Progenitor cell of endocrine pancreas (in vitro differentiated cells): ENCODE results near the gene GNB1L. TPM values are rescaled to one million over a fixed set of nuclear protein-coding genes. Genes with fewer than 3 reads are reported as not detected.
"Not testable (repeated sequence)": the region's sequence is repeated elsewhere in the genome, so short reads cannot be mapped to it uniquely, and the experiment has no call there.

ENCODE experiments used
- DNase-seq: peaks from one replicate; pipeline ENCODE4 v3.0.0; 2021; ENCODE audit warnings: low spot score; ENCODE audit not compliant: unreplicated experiment
- H3K27ac Mint-ChIP-seq: 2 replicates; pipeline ENCODE4 v1.8.0; 2021; ENCODE audit warnings: mild to moderate bottlenecking, moderate library complexity, mixed read lengths
- H3K27me3 Mint-ChIP-seq: 2 replicates; pipeline ENCODE4 v1.8.0; 2021; ENCODE audit warnings: mixed read lengths
- H3K36me3 Mint-ChIP-seq: 2 replicates; pipeline ENCODE4 v1.8.0; 2022; ENCODE audit warnings: mixed read lengths; ENCODE audit not compliant: insufficient read depth
- H3K4me1 Mint-ChIP-seq: 2 replicates; pipeline ENCODE4 v1.8.0; 2021; ENCODE audit warnings: low read depth, mixed read lengths
- H3K4me3 Mint-ChIP-seq: 2 replicates; pipeline ENCODE4 v1.8.0; 2021; ENCODE audit warnings: low read depth, mild to moderate bottlenecking, moderate library complexity, mixed read lengths
- H3K9me3 Mint-ChIP-seq: 2 replicates; pipeline ENCODE4 v1.8.0; 2021; ENCODE audit warnings: low read depth, mixed read lengths
- total RNA-seq: library from RNA; stranded (reverse); gene quantifications from 2 replicates; pipeline ENCODE4 v1.2.1, GENCODE V29; 2021
- TF ChIP-seq, protein P1 (sequence below): fragments of 200-600 bp; sonication (generic); IDR thresholded peaks from one replicate; pipeline ENCODE4 v1.5.0; 2021; ENCODE audit warnings: antibody characterized with exemption, mild to moderate bottlenecking; ENCODE audit not compliant: unreplicated experiment

Gene GNB1L
- total RNA-seq, 1 donor from 2014 or later = 9.9 TPM

DNA sequence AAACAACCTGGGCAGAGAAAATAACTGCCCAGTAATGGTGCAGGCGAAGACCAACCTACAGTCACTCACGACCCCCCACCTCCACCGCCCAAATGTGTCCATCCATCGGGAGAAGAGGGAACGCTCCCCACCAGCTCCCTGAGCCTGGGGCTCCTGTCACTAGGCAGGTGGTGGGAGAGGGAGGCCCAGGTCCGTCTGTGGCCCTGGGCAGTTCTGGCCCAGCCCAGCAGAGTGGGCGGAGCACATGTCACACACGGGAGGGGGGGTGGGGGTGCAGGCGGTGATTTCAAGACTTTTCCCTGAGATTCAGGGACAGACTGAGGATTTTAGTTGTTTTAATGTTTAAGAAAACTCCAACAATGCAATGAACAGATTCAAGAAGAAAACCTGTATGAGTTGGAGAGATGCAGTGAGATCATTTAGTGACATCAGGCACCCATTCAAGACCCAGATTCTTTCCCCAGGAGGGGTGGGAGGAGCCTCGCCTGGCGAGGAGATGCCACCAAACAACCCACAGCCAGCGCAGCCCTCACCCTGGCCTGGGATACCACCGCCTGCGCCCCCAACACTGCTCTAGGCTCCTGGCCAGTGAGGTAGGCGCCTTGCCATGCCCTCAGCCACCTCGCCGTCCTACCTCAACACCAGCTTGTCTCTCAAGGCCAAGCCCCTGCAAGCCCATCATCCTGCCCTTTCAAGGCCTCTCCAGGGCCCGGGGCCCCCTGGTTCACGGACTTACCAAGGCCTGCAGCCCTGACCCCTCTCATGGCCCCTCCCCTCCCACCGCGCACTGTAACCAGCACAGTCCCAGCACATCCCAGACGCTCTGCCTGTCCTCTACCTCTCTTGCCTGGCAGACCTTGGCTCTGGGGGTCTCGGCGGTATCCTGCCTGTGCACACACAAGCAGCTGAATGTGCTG is 57.3 kb downstream of the GNB1L start:
- H3K27me3 Mint-ChIP-seq = no peaks in the 10 kb centered on the region
- no peak overlapping the region for H3K27ac Mint-ChIP-seq
- no peak for DNase-seq
- no peaks in the 10 kb centered on the region for H3K9me3 Mint-ChIP-seq
- no peak overlapping the region for H3K4me3 Mint-ChIP-seq
- TF ChIP-seq, protein P1, sequence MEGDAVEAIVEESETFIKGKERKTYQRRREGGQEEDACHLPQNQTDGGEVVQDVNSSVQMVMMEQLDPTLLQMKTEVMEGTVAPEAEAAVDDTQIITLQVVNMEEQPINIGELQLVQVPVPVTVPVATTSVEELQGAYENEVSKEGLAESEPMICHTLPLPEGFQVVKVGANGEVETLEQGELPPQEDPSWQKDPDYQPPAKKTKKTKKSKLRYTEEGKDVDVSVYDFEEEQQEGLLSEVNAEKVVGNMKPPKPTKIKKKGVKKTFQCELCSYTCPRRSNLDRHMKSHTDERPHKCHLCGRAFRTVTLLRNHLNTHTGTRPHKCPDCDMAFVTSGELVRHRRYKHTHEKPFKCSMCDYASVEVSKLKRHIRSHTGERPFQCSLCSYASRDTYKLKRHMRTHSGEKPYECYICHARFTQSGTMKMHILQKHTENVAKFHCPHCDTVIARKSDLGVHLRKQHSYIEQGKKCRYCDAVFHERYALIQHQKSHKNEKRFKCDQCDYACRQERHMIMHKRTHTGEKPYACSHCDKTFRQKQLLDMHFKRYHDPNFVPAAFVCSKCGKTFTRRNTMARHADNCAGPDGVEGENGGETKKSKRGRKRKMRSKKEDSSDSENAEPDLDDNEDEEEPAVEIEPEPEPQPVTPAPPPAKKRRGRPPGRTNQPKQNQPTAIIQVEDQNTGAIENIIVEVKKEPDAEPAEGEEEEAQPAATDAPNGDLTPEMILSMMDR = no peak
- peaks cover 5% of the 10 kb centered on the region for H3K36me3 Mint-ChIP-seq
- no peaks in the 10 kb centered on the region for H3K4me1 Mint-ChIP-seq

DNA sequence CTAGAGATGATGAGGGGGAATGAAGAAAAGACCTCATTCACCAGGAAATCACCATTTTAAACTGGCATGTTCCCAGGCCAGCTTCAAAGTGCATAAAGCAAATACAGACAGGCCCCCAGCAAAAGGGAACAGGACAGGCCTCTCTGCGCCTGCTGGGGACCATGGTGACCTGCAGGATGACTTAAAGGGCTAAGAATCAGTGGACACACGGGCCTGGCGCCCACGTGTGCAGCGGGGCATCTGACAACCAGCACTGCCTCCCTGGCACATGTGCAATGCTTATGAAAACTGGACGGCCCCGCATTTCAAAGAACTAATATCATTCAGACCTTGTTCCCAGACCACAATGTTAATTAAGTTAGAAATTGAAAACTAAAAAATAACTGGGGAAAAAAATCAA is 58.5 kb downstream of the GNB1L start:
- no peak overlapping the region for H3K4me3 Mint-ChIP-seq
- H3K4me1 Mint-ChIP-seq = no peaks in the 10 kb centered on the region
- no peaks in the 10 kb centered on the region for H3K27me3 Mint-ChIP-seq
- peaks cover 10% of the 10 kb centered on the region for H3K36me3 Mint-ChIP-seq
- TF ChIP-seq, protein P1 = no peak
- no peak for DNase-seq
- peaks cover 4% of the 10 kb centered on the region for H3K9me3 Mint-ChIP-seq
- H3K27ac Mint-ChIP-seq = no peak overlapping the region

DNA sequence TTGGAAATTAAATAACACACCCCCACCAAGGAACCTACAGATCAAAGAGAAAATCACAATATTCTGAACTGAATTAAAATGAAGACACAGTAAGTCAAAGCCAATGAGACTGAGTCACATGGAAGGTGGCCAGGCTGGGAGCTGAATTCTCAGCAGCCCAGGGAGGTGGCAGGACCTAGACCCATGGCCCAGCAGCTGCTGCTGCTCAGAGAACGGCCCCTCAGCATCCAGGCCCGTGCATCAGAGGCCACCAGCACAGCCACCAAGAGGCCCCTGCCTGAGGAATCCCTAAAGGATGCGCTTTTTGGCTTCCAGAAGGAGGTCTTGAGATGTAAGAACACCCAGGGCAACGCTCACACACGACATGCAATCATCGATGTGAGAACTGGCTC is 59.1 kb downstream of the GNB1L start:
- DNase-seq = no peak
- Mint-ChIP-seq H3K27ac (no peak overlapping the region), H3K4me3 (no peak overlapping the region), H3K4me1 (no peaks in the 10 kb centered on the region), H3K9me3 (peaks cover 4% of the 10 kb centered on the region), H3K27me3 (no peaks in the 10 kb centered on the region), H3K36me3 (peaks cover 10% of the 10 kb centered on the region)
- TF ChIP-seq, protein P1 = no peak

DNA sequence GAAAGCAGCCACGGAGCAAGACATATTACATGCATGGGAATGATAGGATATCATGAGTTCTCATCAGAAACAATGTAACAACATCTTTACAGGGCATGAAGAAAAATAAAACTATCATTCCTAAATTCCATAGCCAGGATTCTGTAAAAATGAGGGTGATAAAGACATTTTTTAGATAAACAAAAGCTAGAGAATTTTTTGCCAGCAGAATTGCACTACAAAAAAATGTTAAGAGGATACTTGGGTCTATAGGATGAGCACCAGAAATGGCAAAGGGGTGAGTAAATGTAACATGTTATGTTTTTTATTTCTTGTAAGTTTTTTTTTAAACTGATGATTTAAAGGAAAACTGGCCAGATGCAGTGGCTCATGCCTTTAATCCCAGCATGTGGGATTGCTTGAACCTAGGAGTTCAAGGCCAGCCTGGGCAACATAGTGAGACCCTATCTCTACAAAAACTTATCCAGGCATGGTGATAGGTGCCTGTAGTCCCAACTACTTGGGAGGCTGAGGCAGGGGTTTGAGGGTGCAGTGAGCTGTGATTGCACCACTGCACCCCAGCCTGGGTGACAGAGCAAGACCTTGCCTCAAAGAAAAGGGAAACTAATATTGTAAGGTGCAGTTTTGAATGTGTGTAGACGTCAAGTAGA is 60.9 kb downstream of the GNB1L start:
- no peak for DNase-seq

DNA sequence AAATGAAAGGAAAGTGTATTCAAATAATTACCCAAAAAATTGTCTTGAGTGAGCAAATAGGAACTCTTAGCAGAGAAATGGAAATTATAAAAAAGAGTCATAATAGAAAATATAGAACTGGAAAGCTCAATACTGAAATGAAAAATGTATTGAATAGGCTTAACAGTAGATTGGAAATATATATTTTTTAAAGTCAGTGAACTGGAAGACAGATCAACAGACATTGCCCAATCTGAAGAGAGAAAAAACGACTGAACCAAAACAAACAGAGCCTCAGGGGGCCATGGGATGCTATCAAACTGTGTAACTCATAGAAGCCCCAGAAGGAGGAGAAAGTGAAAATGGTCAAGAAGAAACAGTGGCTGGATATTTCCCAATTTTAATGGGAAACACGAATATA is 61.5 kb downstream of the GNB1L start:
- Mint-ChIP-seq H3K4me3 (no peak overlapping the region), H3K36me3 (peaks cover 14% of the 10 kb centered on the region), H3K9me3 (peaks cover 4% of the 10 kb centered on the region), H3K4me1 (no peaks in the 10 kb centered on the region), H3K27ac (no peak overlapping the region), H3K27me3 (no peaks in the 10 kb centered on the region)
- TF ChIP-seq, protein P1 = no peak
- no peak for DNase-seq

More for the DNA sequence above, 60.9 kb downstream of the GNB1L start:
- Mint-ChIP-seq H3K9me3 (peaks cover 4% of the 10 kb centered on the region), H3K36me3 (peaks cover 14% of the 10 kb centered on the region), H3K27me3 (no peaks in the 10 kb centered on the region), H3K4me1 (no peaks in the 10 kb centered on the region), H3K4me3 (no peak overlapping the region), H3K27ac (no peak overlapping the region)
- TF ChIP-seq, protein P1 = no peak

DNA sequence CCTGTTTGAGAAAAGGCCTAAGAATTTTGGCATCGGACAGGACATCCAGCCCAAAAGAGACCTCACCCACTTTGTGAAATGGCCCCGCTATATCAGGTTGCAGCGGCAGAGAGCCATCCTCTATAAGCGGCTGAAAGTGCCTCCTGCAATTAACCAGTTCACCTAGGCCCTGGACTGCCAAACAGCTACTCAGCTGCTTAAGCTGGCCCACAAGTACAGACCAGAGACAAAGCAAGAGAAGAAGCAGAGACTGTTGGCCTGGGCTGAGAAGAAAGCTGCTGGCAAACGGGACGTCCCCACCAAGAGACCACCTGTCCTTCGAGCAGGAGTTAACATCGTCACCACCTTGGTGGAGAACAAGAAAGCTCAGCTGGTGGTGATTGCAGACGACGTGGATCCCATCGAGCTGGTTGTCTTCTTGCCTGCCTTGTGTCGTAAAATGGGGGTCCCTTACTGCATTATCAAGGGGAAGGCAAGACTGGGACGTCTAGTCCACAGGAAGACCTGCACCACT is 62.2 kb downstream of the GNB1L start:
- peaks cover 14% of the 10 kb centered on the region for H3K36me3 Mint-ChIP-seq
- DNase-seq, H3K4me1 Mint-ChIP-seq, H3K27me3 Mint-ChIP-seq, H3K27ac Mint-ChIP-seq, H3K4me3 Mint-ChIP-seq, H3K9me3 Mint-ChIP-seq: not testable (repeated sequence)
